Measurements from ENCODE around the gene USP17L15.
"Not testable (repeated sequence)": the region's sequence is repeated elsewhere in the genome, so short reads cannot be mapped to it uniquely, and the experiment has no call there.

The USP17L15 gene

GRCh38 chr4:9271719-9272118, 37.5 kb downstream of the USP17L15 start:
- CTCF ChIA-PET: not testable (repeated sequence)

More at GRCh38 chr4:9271719-9272118, 37.5 kb downstream of the USP17L15 start:
- H3K4me1 Mint-ChIP-seq, H3K27me3 Mint-ChIP-seq, H3K36me3 Mint-ChIP-seq, H3K9me3 Mint-ChIP-seq, H3K27ac Mint-ChIP-seq, H3K4me3 Mint-ChIP-seq: not testable (repeated sequence)
- peak; percentile 23 for DNase-seq

Data from activated naive CD4-positive, alpha-beta T cell treated with anti-CD3 and anti-CD28 coated beads, Interleukin-2, amount 10 ng/mL, durations not matched to agents 7 days and 5 days (primary cell).